GM19463 (cell line): ENCODE data around the gene POTEG.
"Not testable (repeated sequence)": the region's sequence is repeated elsewhere in the genome, so short reads cannot be mapped to it uniquely, and the experiment has no call there.

Experiments
- ATAC-seq: cut with Tn5 transposase; IDR thresholded peaks from one replicate; pipeline ENCODE4 v1.9.1; 2021; ENCODE audit warnings: mild to moderate bottlenecking, moderate library complexity; ENCODE audit not compliant: unreplicated experiment

The POTEG gene

GRCh38 chr14:19434241-19434640 lies at the start of gene POTEG:
Gene POTEG (minus strand): TSS chr14:19434341. CDS start chr14:19434289, 52 bp downstream.
- not testable (repeated sequence) for ATAC-seq

- ATAC-seq = not testable (repeated sequence)
These were observed 48.0 kb upstream of the POTEG start for GRCh38 chr14:19482093-19482492.

- not testable (repeated sequence) for ATAC-seq
These were observed 47.3 kb upstream of the POTEG start for GRCh38 chr14:19481421-19481820.

GRCh38 chr14:19480491-19480890 lies 46.4 kb upstream of the POTEG start:
- not testable (repeated sequence) for ATAC-seq

GRCh38 chr14:19445761-19446160 lies 11.6 kb upstream of the POTEG start:
- not testable (repeated sequence) for ATAC-seq

GRCh38 chr14:19439826-19440225 lies 5.7 kb upstream of the POTEG start:
- ATAC-seq = not testable (repeated sequence)

GRCh38 chr14:19439219-19439618 lies 5.1 kb upstream of the POTEG start:
- peak; percentile 82 for ATAC-seq

- ATAC-seq = not testable (repeated sequence)
These were observed 2.9 kb upstream of the POTEG start for GRCh38 chr14:19437126-19437443.

- ATAC-seq = not testable (repeated sequence)
These were observed 2.4 kb upstream of the POTEG start for GRCh38 chr14:19436311-19437125.

- not testable (repeated sequence) for ATAC-seq
These were observed 1.7 kb upstream of the POTEG start for GRCh38 chr14:19435852-19436251.

GRCh38 chr14:19434891-19435290 lies 750 bp upstream of the POTEG start:
- ATAC-seq = not testable (repeated sequence)

- ATAC-seq = not testable (repeated sequence)
These were observed 376 bp downstream of the POTEG start for GRCh38 chr14:19433765-19434164.

GRCh38 chr14:19408519-19408918 lies 25.6 kb downstream of the POTEG start:
- not testable (repeated sequence) for ATAC-seq

GRCh38 chr14:19402097-19402496 lies 32.0 kb downstream of the POTEG start:
- not testable (repeated sequence) for ATAC-seq

- not testable (repeated sequence) for ATAC-seq
These were observed 39.4 kb downstream of the POTEG start for GRCh38 chr14:19394727-19395126.

- ATAC-seq = not testable (repeated sequence)
These were observed 43.9 kb downstream of the POTEG start for GRCh38 chr14:19390230-19390629.

- ATAC-seq = not testable (repeated sequence)
These were observed 45.4 kb downstream of the POTEG start for GRCh38 chr14:19388741-19389140.

- not testable (repeated sequence) for ATAC-seq
These were observed 47.1 kb downstream of the POTEG start for GRCh38 chr14:19386996-19387395.

GRCh38 chr14:19386309-19386708 lies 47.8 kb downstream of the POTEG start:
- not testable (repeated sequence) for ATAC-seq

GRCh38 chr14:19384088-19384781 lies 49.9 kb downstream of the POTEG start:
- not testable (repeated sequence) for ATAC-seq

- not testable (repeated sequence) for ATAC-seq
These were observed 51.0 kb downstream of the POTEG start for GRCh38 chr14:19383008-19383584.

- ATAC-seq = not testable (repeated sequence)
These were observed 54.0 kb downstream of the POTEG start for GRCh38 chr14:19380137-19380536.
